HG02571 (cell line): ENCODE results near the gene GABARAP.
A peak's percentile ranks its signal among the peaks of the same experiment; 100 is the strongest.

Experiments
- ATAC-seq: cut with Tn5 transposase; IDR thresholded peaks from one replicate; pipeline ENCODE4 v1.9.1; 2021; ENCODE audit warnings: mild to moderate bottlenecking, moderate library complexity; ENCODE audit not compliant: unreplicated experiment

Gene GABARAP

GRCh38 chr17:7208754-7209460 lies 33.3 kb downstream of the GABARAP start:
- no peak for ATAC-seq

GRCh38 chr17:7208027-7208571 lies 34.1 kb downstream of the GABARAP start:
- ATAC-seq, result no peak

GRCh38 chr17:7207120-7208001 lies 34.9 kb downstream of the GABARAP start:
- no peak for ATAC-seq

GRCh38 chr17:7205561-7205960 lies 36.7 kb downstream of the GABARAP start:
- no peak for ATAC-seq

GRCh38 chr17:7204828-7205461 lies 37.3 kb downstream of the GABARAP start:
- peak; percentile 83 for ATAC-seq

GRCh38 chr17:7204336-7204735 lies 37.9 kb downstream of the GABARAP start:
- no peak for ATAC-seq

- ATAC-seq, result no peak
Observed at GRCh38 chr17:7203391-7203790, 38.9 kb downstream of the GABARAP start.

- ATAC-seq, result no peak
Observed at GRCh38 chr17:7196651-7197401, 45.4 kb downstream of the GABARAP start.

GRCh38 chr17:7195971-7196370 lies 46.3 kb downstream of the GABARAP start:
- no peak for ATAC-seq

GRCh38 chr17:7192271-7192937 lies 49.8 kb downstream of the GABARAP start:
- no peak for ATAC-seq

- ATAC-seq, result no peak
Observed at GRCh38 chr17:7191571-7192270, 50.5 kb downstream of the GABARAP start.

GRCh38 chr17:7191069-7191468 lies 51.2 kb downstream of the GABARAP start:
- ATAC-seq, result no peak

- ATAC-seq, result no peak
Observed at GRCh38 chr17:7190276-7190917, 51.9 kb downstream of the GABARAP start.
